Stimulated activated CD8-positive, alpha-beta memory T cell treated with anti-CD3 and anti-CD28 coated beads, Interleukin-4, amount 100 ng/mL, for 24 hours (primary cell): ENCODE data around the gene CDYL2.
"Not testable (repeated sequence)": the region's sequence is repeated elsewhere in the genome, so short reads cannot be mapped to it uniquely, and the experiment has no call there.

Experiments
- DNase-seq: peaks from one replicate; pipeline ENCODE4 v3.0.0-alpha.2; 2020; ENCODE audit warnings: low read depth

Gene CDYL2, protein sequence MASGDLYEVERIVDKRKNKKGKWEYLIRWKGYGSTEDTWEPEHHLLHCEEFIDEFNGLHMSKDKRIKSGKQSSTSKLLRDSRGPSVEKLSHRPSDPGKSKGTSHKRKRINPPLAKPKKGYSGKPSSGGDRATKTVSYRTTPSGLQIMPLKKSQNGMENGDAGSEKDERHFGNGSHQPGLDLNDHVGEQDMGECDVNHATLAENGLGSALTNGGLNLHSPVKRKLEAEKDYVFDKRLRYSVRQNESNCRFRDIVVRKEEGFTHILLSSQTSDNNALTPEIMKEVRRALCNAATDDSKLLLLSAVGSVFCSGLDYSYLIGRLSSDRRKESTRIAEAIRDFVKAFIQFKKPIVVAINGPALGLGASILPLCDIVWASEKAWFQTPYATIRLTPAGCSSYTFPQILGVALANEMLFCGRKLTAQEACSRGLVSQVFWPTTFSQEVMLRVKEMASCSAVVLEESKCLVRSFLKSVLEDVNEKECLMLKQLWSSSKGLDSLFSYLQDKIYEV

GRCh38 chr16:80804526-80805383 lies at the start of gene CDYL2:
Gene CDYL2, minus strand, starts transcription at chr16:80804598. Its CDS starts 425 bp downstream, at chr16:80804173.
- peak; percentile 22 for DNase-seq

DNA sequence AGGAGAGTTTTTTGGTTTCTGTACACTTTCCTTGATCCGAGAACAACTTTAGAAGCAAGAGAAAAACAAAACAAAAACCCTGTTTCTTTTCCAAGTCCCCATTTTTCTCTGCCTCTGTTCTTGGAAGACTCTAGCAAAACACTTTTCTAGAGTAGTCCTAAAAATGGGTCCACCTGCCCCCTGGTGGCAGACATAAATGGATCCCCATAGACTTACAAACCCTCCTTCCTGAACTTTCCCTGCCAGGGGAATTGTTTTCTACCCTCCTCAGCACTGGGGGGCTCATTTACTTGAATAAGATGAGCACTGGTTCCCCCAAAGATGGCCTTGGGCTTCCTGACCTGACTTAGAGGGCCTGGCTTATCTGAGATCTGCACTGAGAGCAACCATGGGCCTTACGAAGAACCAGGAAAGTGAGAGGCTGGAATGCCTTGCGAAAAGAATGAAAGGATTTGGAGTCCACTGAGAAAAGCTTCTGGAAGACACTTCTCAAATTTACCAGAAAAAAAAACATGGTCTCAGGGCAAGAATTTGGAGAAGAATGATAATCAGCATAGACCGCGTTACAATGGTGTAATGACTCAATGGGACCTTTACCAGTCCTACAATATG lies 48.0 kb upstream of the CDYL2 start:
- no peak for DNase-seq

GRCh38 chr16:80851831-80852230 lies 47.4 kb upstream of the CDYL2 start:
- DNase-seq, result no peak

DNA sequence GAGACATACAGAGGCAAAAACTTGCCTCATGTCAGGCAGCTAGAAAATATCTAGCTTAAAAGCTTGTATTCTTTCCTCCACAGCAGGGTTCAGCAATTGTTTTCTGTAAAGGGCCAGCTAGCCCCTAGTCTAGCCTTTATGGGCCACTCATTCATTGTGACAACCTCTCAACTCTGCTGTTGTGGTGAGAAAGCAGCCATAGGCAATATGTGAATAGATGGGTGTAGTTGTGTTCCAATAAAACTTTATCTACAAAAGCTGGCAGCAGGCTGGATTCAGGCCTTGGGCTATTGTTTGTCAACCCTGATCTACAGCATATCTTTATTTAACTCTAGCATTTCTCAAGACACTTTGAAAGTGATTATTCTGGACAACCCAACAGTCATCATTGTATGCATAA lies 46.4 kb upstream of the CDYL2 start:
- DNase-seq, result no peak

GRCh38 chr16:80848862-80849261 lies 44.5 kb upstream of the CDYL2 start:
- DNase-seq, result no peak

DNA sequence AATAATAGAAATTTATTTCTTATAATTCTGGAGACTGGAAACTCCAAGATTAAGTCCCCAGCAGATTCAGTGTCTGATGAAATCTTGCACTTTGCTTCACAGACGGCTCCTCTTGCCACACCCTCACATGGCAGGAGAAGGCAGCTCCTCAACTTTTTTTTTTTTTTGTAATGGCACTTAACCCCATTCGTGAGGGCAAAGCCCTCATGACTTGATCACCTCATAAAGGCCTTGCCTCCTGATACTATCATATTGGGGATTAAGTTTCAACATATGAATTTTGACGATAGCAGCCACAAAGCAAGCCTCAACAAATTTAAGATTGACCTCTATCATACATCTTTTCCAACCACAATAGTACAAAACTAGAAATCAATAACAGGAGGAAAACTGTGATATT lies 42.3 kb upstream of the CDYL2 start:
- DNase-seq, result no peak

GRCh38 chr16:80846275-80846674 lies 41.9 kb upstream of the CDYL2 start:
- DNase-seq, result no peak

GRCh38 chr16:80844395-80844794 lies 40.0 kb upstream of the CDYL2 start:
- DNase-seq, result no peak

GRCh38 chr16:80841231-80841630 lies 36.8 kb upstream of the CDYL2 start:
- no peak for DNase-seq

DNA sequence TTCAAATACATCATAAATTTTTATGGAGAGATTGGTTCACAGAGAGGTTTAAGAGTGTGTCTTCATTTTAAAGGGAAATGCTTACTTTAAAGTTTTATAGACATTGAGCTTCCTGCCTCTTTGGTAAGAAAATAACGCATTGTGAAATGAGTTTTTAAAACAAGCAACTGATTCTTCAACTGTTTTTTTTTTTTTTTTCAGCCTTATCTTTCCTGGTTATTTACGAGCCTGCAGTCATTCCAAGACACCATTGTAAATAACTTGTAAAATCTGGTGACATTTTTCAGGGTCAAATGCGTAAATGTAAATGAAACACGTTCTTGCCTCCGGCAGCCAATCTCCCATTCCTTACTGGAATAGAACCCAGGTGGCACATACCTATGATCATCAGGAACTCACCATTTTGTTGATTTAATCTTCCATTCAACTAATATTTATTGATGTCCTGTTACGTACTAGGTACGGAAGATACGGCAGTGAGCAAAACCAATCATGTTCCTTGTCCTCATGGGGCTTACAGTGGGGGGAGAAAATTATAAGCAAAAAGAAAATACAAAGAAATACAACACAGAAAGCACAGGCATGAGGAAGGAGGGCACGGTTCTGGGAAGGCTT lies 33.2 kb upstream of the CDYL2 start:
- DNase-seq, result no peak

- DNase-seq, result no peak
Observed at GRCh38 chr16:80836846-80837245, 32.4 kb upstream of the CDYL2 start.

- no peak for DNase-seq
Observed at GRCh38 chr16:80836202-80836601, 31.8 kb upstream of the CDYL2 start.

GRCh38 chr16:80831039-80831438 lies 26.6 kb upstream of the CDYL2 start:
- DNase-seq, result no peak

- DNase-seq, result no peak
Observed at GRCh38 chr16:80828495-80828894, 24.1 kb upstream of the CDYL2 start.

DNA sequence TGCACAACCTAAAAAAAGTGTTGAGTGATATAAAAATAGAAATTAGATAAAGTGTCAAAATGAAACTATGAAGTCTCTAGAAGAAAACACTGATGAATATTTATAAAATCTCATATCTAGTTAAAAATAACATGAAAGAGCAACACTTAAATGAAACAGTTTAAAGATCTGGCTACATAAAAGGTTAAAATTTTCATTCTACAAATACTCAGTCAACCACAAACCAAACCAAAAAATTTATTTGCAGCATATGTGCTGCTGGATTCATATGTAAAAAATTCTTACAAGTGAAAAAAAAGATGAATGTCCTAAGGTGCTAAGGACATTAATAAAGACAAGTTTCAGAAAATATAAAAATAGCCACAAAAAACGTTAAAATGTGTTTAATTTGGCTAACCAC lies 22.6 kb upstream of the CDYL2 start:
- DNase-seq, result no peak

DNA sequence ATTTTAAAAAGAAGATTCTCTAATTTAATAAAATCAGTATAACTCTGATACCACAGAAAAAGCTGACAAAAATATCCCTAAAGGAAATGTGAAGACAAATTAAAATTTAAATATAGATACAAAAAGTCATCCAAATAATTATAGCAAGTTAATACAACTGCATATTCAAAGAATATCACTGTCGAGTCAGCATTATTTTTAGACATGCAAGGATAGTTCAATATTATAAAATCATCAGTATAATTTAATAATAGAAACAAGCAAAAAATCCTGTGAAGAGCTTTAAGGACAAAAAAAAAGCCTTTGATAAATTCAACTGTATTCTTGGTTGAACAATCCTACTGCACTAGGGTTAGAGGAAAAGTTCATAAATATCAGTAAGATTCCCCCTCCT lies 21.0 kb upstream of the CDYL2 start:
- DNase-seq, result no peak

DNA sequence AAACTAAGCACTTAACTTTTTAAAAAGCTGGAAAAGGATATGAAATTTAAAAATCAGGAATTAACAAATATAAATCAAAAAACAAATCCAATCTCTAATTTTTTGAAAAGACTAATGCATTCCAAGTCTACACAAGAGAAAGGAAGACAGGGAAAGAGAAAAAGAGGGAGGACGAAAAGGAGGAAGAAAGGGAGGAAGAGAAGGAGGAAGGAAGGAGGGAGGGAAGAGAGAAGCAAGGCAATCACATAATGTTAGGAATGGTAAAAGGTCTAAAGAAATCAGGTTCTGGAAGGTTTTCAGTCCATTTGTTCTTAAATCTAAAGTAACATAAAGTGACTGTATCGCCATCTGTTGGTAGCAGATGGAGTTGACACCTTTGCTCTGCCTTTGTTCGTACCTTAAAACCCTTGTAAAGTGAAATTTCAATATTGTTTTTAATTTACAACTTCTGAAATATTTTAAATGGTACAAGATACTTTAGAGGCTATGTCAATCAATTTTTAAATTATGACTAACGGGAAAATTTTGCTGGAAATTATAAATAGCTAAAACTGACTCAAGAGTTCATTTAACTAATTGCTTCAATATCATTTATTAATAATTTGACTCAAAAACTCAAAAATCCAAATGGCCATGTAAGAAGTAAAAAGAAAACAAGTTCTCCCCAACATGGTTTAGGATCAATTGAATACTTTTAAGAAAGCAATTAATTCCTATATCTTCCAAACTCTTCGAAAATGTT lies 20.4 kb upstream of the CDYL2 start:
- no peak for DNase-seq

- DNase-seq, result no peak
Observed at GRCh38 chr16:80819988-80820387, 15.6 kb upstream of the CDYL2 start.

GRCh38 chr16:80816356-80816755 lies 12.0 kb upstream of the CDYL2 start:
- DNase-seq, result no peak

- DNase-seq, result not testable (repeated sequence)
Observed at GRCh38 chr16:80815278-80815677, 10.9 kb upstream of the CDYL2 start.

- no peak for DNase-seq
Observed at GRCh38 chr16:80812593-80812992, 8.2 kb upstream of the CDYL2 start.
